NCI-H2196 (cell line): ENCODE measurements around the gene STK10.
"Not testable (repeated sequence)": the region's sequence is repeated elsewhere in the genome, so short reads cannot be mapped to it uniquely, and the experiment has no call there.

Experiments
- DNase-seq: peaks from one replicate; lab custom pipeline; 2025; ENCODE audit not compliant: unreplicated experiment; lab: John Stamatoyannopoulos, UW

The STK10 gene

GRCh38 chr5:172020110-172020786 is 167.8 kb downstream of the STK10 start:
- DNase-seq, result not testable (repeated sequence)

GRCh38 chr5:172015346-172015745 is 172.7 kb downstream of the STK10 start:
- DNase-seq, result no peak

DNA sequence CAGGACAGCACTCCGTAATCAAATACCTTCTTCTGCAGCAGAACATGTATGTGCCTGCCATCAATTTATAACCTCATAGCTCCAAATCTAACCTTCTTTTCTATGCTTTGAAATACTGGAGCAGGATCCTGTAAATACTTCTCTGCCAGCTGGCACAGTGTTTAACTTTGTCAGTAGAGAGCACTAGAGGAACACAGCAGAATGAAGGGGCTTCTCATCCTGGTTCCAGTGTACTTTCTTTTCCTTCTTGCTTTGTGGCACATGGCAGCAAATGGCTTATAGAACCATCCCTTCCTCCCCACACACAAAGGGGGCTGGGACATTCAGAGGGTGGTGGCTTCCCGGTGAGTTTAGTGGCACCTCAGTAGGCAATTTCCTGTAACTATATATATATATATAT is 177.7 kb downstream of the STK10 start:
- DNase-seq, result peak; percentile 45

GRCh38 chr5:172009536-172010270 is 178.3 kb downstream of the STK10 start:
- DNase-seq, result no peak

DNA sequence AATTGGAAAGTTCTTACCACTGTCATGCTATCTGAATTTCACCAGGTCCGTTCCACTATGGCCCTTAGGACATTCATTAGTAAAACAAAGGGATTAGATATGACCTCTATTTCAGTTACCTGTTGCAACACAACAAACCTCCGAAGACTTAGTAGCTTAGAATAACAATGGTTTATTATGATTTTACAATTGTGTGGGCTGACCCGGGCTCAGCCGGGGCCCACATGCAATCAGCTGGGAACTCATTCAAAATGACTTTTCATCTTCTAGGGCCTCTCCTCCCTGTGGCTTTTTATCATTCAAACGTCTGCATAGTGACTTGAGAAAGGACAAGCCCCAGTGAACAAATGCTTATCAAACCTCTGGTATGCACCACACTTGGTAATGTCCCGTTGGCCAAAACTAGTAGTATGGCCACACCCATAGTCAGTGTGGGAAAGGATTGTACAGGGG is 179.3 kb downstream of the STK10 start:
- DNase-seq, result no peak

- no peak for DNase-seq
These were observed 179.9 kb downstream of the STK10 start for GRCh38 chr5:172008111-172008455.

DNA sequence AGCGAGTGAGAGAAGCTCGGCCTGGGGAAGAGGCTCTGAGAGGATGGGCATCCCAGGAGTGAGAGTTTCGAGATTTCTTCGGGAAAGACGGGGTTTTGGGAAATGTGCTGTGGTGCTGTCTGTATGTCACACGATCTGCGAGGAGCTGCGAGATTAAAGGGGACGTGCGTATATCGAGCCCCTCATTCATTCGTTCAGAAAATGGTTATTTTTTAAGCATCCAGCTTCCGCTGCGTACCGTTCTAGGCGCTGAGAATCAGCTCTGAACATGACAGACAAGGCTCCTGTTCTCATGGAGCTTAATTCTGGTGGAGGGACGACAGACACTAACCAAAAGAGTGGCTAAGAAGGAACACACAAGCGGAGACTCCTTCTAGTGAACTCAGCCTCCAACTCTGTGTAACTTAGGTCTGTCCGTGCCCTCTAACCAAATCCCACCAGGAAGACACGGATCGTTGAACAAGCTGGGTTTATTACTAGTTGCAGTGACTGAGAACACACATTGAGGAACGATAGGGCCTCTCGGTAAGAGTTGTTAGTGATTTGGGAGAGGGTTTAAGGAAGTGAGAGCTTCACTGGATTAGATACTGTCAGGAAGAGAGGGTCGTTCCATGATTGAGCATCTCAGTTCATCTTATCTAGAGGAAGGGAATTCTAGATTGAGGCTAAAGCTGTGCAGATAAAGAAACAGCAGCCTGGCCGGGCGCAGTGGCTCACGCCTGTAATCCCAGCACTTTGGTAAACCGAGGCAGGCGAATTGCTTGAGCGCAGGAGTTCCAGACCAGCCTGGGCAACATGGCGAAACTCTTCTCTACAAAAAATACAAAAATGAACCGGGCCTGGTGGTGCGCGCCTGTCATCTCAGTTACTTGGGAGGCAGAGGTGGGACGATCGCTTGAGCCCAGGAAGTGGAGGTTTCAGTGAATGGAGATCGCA is 180.6 kb downstream of the STK10 start:
- DNase-seq, result no peak

DNA sequence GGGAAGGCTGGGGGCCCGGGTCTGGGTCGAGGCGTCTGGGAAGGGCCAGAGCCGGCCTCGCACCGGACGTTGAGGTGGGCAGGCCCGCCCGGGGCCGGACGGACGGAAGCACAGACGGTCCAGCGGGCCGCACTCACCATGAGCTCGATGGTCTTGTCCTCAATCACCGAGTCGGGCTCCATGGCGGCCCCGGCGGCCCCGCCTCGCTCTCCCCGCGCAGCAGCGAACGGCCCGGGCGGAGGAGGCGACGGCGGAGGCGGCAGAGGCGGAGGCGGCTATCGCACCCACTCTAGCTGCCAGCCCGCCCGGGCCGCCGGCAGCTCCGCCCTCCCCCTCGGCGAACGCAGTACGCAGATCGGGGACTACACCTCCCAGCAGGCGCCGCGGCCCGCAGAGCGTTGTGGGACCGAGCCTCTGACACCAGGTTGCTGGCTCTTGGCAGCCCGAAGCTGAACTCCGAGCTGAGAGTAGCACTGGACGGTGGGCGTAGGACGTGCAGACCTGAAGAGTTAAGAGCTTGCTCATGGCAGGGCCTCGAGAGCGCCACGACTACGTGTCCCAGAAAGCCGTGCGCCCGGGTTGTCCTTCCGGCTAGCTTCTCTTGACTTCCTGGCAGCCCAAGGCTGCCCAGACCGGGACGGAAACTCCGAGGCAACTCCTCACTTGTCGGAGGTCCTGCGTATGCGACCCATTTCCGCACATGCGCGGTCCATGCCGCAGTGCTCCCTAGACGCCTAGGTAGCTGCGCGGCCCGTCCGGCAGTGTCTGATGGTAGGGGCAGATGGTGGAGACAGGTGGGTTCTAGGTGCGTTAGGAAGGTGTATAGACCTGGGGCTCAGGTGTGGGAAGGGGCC is 181.5 kb downstream of the STK10 start, which contains the start of gene FBXW11:
FBXW11 (minus strand) TSS at position 318 of the 854 bp plus-strand sequence; CDS start at position 182, 136 bp downstream.
- DNase-seq, result peak; percentile 97

GRCh38 chr5:172005708-172006320 is 182.2 kb downstream of the STK10 start:
- DNase-seq, result no peak

DNA sequence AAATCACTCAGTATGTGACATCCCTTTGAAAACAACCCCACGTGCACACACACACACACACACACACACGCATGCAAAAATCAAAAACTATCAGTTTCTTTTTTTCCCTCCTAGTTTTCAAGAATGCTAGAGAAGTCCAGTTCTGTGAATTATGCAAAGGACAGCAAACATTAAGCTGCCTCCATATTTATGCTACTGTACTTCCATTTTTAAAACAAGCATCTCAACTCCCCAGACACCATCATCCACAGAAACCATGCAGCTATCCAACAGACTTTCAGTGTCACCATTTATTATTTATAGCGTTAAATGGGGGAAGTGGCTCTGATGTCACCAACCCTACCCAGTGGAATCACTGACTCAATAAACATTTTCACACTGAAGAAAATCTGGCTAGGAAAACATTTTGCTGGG is 183.2 kb downstream of the STK10 start:
- DNase-seq, result no peak

- no peak for DNase-seq
These were observed 184.3 kb downstream of the STK10 start for GRCh38 chr5:172003746-172004145.

DNA sequence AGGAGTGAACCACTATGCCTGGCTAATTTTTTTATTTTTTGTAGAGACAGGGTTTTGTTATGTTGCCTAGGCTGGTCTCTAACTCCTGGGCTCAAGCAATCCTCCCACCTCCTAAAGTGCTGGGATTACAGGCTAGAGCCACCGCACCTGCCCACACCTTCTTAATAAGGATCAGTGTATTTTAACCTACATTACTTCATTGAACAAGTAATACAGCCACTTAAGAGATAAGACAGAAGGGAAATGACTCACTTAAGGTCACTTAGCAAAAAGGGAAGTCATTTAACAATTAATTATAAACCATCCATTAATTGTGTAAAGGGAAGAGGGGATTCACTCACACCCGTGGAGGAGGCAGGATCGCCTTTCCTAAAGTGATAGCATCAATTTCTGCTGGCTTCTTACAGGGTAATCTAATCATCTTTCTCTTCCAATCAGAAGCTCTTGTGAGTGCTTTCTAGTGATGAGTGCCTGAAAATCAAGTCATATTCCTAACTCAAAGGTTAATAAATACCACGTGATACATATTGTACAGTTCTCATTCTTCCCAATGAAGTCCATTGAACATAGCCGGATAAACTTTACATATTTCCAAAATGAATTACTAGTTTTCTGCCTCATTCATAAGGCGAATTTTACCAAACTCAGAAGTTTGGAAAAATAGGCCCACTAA is 185.0 kb downstream of the STK10 start:
- DNase-seq, result no peak

DNA sequence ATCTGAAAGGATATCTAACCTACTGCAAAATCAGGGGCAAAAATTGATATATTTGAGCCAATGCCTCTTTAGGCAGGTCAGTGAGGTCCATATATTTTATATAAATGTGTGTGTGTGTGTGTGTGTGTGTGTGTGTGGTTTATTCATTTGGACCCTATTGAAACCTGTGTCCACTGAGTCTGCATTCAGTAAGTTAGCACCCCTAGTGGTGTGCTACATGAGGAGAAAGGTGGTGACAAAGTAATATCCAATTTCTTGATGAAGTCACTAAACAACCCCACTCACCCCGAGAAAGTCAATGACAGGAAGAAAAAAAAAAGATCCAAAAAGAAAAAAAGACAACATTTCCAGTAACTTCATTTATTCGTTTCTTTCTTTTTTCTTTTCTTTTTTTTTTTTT is 185.7 kb downstream of the STK10 start:
- DNase-seq, result no peak

DNA sequence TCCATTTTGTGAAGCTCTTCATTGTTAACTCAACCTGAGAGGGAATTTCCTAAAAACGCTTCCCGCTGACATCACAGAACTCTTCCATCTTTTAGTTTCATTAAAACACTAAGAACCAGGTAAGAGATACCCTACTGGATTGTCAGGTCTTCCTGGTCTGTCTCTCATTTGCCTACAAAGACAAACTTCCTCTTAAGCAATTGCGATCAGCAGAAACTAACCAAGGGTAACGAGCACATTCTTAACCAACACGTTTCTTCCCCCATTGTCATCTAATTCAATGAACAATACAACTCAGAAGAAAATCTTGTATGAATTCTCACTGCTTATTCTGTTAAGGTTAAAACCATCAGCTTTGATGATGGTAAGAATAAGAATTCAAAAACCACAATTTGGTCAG is 188.1 kb downstream of the STK10 start:
- DNase-seq, result no peak

GRCh38 chr5:171999100-171999499 is 188.9 kb downstream of the STK10 start:
- DNase-seq, result no peak

DNA sequence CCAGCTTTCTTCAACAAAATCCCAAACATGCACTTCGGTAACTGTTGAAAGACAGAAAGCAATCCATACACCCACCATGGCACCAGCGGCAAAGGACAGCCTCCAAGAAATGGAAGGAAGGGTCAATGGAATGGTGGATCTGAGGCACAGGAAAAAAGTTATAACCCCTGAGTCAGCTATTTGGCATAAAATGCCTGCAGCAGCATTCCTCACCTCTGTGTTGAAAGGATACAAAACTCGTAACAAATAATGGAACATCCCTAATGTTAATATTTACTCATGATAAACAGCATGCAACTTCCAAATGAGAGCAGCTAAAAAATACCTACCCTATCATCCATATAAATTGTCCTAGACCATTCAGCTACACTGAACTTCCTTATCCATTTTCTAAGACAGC is 191.0 kb downstream of the STK10 start:
- DNase-seq, result no peak

GRCh38 chr5:171992813-171993212 is 195.2 kb downstream of the STK10 start:
- DNase-seq, result no peak

DNA sequence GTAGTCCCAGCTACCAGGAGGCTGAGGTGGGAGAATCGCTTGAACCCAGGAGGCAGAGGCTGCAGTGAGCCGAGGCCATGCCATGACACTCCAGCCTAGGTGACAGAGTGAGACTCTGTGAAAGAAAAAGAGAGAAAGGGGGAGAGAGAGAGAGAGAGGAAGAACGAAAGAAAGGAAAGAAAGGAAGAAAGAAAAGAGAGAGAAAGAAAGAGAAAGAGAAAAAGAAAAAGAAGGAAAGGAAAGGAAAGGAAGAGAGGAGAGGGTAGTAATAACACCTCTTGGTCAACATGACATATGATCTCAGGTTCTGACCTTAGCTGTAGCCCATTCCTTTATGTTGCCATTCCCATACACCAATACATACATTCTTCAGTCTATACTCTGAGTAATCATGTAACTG is 195.7 kb downstream of the STK10 start:
- DNase-seq, result no peak
